Cardiac septum (tissue), 1 donor: ENCODE results near the gene ID3. TPM values are rescaled to one million over a fixed set of nuclear protein-coding genes. Genes with fewer than 3 reads are reported as not detected.

Source experiments
- DNase-seq: peaks from one replicate; pipeline ENCODE4 v3.0.0-alpha.2; 2020; ENCODE audit warnings: low spot score
- intact Hi-C: fragments of 100-400 bp; cut with DNase I; formaldehyde crosslinking; loops from one replicate; pipeline ENCODE4 v1.14.0; 2022
- total RNA-seq: library from RNA; stranded (reverse); fragmentation: NEBNext Ultra II Directional; extraction: Animal tissue kit (Norgen Biotek cat#: 25700); gene quantifications from one replicate; pipeline ENCODE4 v1.2.1, GENCODE V29; 2021
- donor health status: DM: no; HTN: no; CAD: no.

ID3 gene
- total RNA-seq, 1 donor from 2014 or later = 126 TPM

- intact Hi-C loops = no loop called here
- DNase-seq = no peak
Observed at GRCh38 chr1:23509896-23510295, 49.4 kb downstream of the ID3 start.

Other genes starting within 250 kb of the ID3 start
- 67.3 TPM for gene HNRNPR, start 215.2 kb downstream of the ID3 start, total RNA-seq
- gene ZNF436, start 189.7 kb downstream of the ID3 start, total RNA-seq = 19.8 TPM
- 46.0 TPM for gene TCEA3, start 134.8 kb downstream of the ID3 start, total RNA-seq
- gene ASAP3, start 75.3 kb downstream of the ID3 start, total RNA-seq = 30.5 TPM
- gene E2F2, start 28.3 kb downstream of the ID3 start, total RNA-seq = 0.30 TPM
- 521 TPM for gene RPL11, start 132.3 kb upstream of the ID3 start, total RNA-seq
- gene ELOA, start 184.0 kb upstream of the ID3 start, total RNA-seq = 28.8 TPM
- gene PITHD1, start 218.9 kb upstream of the ID3 start, total RNA-seq = 33.7 TPM
- 27.2 TPM for gene LYPLA2, start 231.6 kb upstream of the ID3 start, total RNA-seq
- 11.5 TPM for gene GALE, start 241.3 kb upstream of the ID3 start, total RNA-seq